Neural cell (in vitro differentiated cells): ENCODE measurements around the gene KLC1. TPM values are rescaled to one million over a fixed set of nuclear protein-coding genes. Genes with fewer than 3 reads are reported as not detected.

ENCODE experiments used
- H2AFZ ChIP-seq: fragments of 200-600, 300-800 bp; sonication (generic), shearing (Covaris generic); 2 replicates; pipeline ENCODE4 v1.6.0; 2014; ENCODE audit warnings: low read depth, mild to moderate bottlenecking, antibody characterized with exemption, low read length, moderate library complexity
- H3F3A ChIP-seq: fragments of 200-600 bp; shearing (Covaris generic); 2 replicates; pipeline ENCODE4 v1.6.1; 2016; ENCODE audit warnings: mild to moderate bottlenecking, moderate library complexity, mixed read lengths, antibody characterized with exemption, low read length; ENCODE audit not compliant: insufficient read depth, poor library complexity, severe bottlenecking
- H3K27ac ChIP-seq: fragments of 200-600, 300-800 bp; sonication (generic), shearing (Covaris generic); 2 replicates; pipeline ENCODE4 v1.5.1; 2014; ENCODE audit warnings: mild to moderate bottlenecking, low read length, moderate library complexity
- H3K27me3 ChIP-seq: fragments of 300-800, 200-600 bp; sonication (generic), shearing (Covaris generic); 2 replicates; pipeline ENCODE4 v1.6.0; 2014; ENCODE audit warnings: mild to moderate bottlenecking, low read depth, low read length, moderate library complexity; ENCODE audit not compliant: insufficient read depth
- H3K36me3 ChIP-seq: fragments of 300-800, 200-600 bp; sonication (generic), shearing (Covaris generic); 2 replicates; pipeline ENCODE4 v1.5.1; 2014; ENCODE audit warnings: mild to moderate bottlenecking, antibody characterized with exemption, low read length, moderate library complexity; ENCODE audit not compliant: insufficient read depth
- H3K4me2 ChIP-seq: fragments of 300-800, 200-600 bp; sonication (generic), shearing (Covaris generic); 2 replicates; pipeline ENCODE4 v1.6.0; 2014; ENCODE audit warnings: mild to moderate bottlenecking, low read length
- H3K4me3 ChIP-seq: fragments of 300-800, 200-600 bp; sonication (generic), shearing (Covaris generic); 2 replicates; pipeline ENCODE4 v1.5.1; 2014; ENCODE audit warnings: mild to moderate bottlenecking, low read length, moderate library complexity
- H3K79me2 ChIP-seq: fragments of 200-600 bp; shearing (Covaris generic); replicated peaks from 2 replicates; pipeline ENCODE4 v1.6.0; 2014; ENCODE audit warnings: mild to moderate bottlenecking, low read length, moderate library complexity; ENCODE audit not compliant: insufficient read depth
- H3K9ac ChIP-seq: fragments of 300-800, 200-600 bp; sonication (generic), shearing (Covaris generic); 2 replicates; pipeline ENCODE4 v1.6.1; 2016; ENCODE audit warnings: mild to moderate bottlenecking, low read length, mixed read lengths
- H3K9me2 ChIP-seq: fragments of 200-600 bp; shearing (Covaris generic); 2 replicates; pipeline ENCODE4 v1.6.1; 2016; ENCODE audit warnings: mild to moderate bottlenecking, low read length, mixed read lengths; ENCODE audit not compliant: insufficient read depth
- H3K9me3 ChIP-seq: fragments of 200-600, 300-800 bp; sonication (generic), shearing (Covaris generic); 2 replicates; pipeline ENCODE4 v1.6.1; 2016; ENCODE audit warnings: mild to moderate bottlenecking, mixed run types, low read length, moderate library complexity, mixed read lengths
- H4K20me1 ChIP-seq: fragments of 200-600 bp; shearing (Covaris generic); 2 replicates; pipeline ENCODE4 v1.6.1; 2016; ENCODE audit warnings: mild to moderate bottlenecking, mixed run types; ENCODE audit not compliant: insufficient read depth
- EP300 ChIP-seq: fragments of 450-650 bp; conservative IDR thresholded peaks from 2 replicates; pipeline ENCODE4 v1.6.1; 2014; ENCODE audit warnings: antibody characterized with exemption, mild to moderate bottlenecking, moderate library complexity; ENCODE audit not compliant: poor library complexity, severe bottlenecking
- EZH2 ChIP-seq: fragments of 200-600, 300-800 bp; shearing (Covaris generic), sonication (generic); IDR thresholded peaks from 2 replicates; pipeline ENCODE4 v1.6.1; 2014; ENCODE audit warnings: antibody characterized with exemption, low read length, borderline replicate concordance, mild to moderate bottlenecking; ENCODE audit not compliant: insufficient read depth, poor library complexity, severe bottlenecking
- MXI1 ChIP-seq: fragments of 450-650 bp; conservative IDR thresholded peaks from 2 replicates; pipeline ENCODE4 v1.6.1; 2014; ENCODE audit warnings: antibody characterized with exemption, mild to moderate bottlenecking; ENCODE audit not compliant: poor library complexity, severe bottlenecking
- POLR2AphosphoS5 ChIP-seq: IDR thresholded peaks from 2 replicates; pipeline ENCODE4 v1.6.1; 2012
- RAD21 ChIP-seq: fragments of 450-650 bp; conservative IDR thresholded peaks from 2 replicates; pipeline ENCODE4 v1.6.1; 2014; ENCODE audit warnings: antibody characterized with exemption, mild to moderate bottlenecking, moderate library complexity
- SMC3 ChIP-seq: fragments of 450-650 bp; conservative IDR thresholded peaks from 2 replicates; pipeline ENCODE4 v1.6.1; 2014; ENCODE audit warnings: antibody characterized with exemption, mild to moderate bottlenecking, moderate library complexity; ENCODE audit not compliant: poor library complexity
- TAF1 ChIP-seq: IDR thresholded peaks from 2 replicates; pipeline ENCODE4 v1.6.1; 2012; ENCODE audit warnings: low read depth
- polyA plus RNA-seq: library from polyadenylated mRNA; depleted of rRNA; stranded (reverse); fragments of >200 nt; gene quantifications from 2 replicates; pipeline ENCODE4 v1.2.3, GENCODE V29; 2014
- TF ChIP-seq, protein P1 (sequence below): fragments of 450-650 bp; IDR thresholded peaks from 2 replicates; pipeline ENCODE4 v1.5.1; 2014; ENCODE audit warnings: antibody characterized with exemption, mild to moderate bottlenecking, moderate library complexity; ENCODE audit not compliant: poor library complexity, severe bottlenecking
- TF ChIP-seq, protein P2 (sequence below): IDR thresholded peaks from 2 replicates; pipeline ENCODE4 v1.6.1; 2012; ENCODE audit warnings: borderline replicate concordance

KLC1 gene
- polyA plus RNA-seq, 1 donor from 2014 or later = 1,272 TPM

DNA sequence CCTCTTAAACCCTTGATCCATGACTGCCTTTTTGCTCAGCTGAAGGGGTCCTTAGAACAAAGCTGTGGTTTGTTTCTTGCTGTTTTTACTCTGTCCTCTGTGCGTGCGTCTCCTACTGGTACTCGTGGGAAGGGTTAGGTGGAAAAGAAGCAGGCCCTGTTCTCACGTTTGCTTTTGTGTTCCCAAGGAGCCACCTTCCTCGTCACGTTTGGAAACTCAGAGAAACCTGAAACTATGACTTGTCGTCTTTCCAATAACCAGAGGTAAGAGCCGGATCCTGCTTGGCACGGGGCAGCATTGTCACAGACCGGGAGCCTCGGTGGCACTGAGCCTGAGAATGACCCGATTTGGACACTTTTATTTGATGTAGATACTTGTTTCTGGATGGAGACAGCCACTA, 99.7 kb downstream of the KLC1 start:
- no peak overlapping the region for H3K4me3 ChIP-seq
- no peak overlapping the region for H3K9ac ChIP-seq
- no peak overlapping the region for H3K4me2 ChIP-seq
- no peak overlapping the region for H2AFZ ChIP-seq
- no peaks in the 10 kb centered on the region for H3K9me3 ChIP-seq
- H4K20me1 ChIP-seq = no peaks in the 10 kb centered on the region
- H3K79me2 ChIP-seq = no peaks in the 10 kb centered on the region
- no peak overlapping the region for H3K27ac ChIP-seq
- no peaks in the 10 kb centered on the region for H3K36me3 ChIP-seq
- H3K9me2 ChIP-seq = no peaks in the 10 kb centered on the region
- no peaks in the 10 kb centered on the region for H3K27me3 ChIP-seq
- TF ChIP-seq RAD21 = no peak
- TF ChIP-seq EZH2 = no peak
- TF ChIP-seq MXI1 = no peak
- TF ChIP-seq, protein P1, sequence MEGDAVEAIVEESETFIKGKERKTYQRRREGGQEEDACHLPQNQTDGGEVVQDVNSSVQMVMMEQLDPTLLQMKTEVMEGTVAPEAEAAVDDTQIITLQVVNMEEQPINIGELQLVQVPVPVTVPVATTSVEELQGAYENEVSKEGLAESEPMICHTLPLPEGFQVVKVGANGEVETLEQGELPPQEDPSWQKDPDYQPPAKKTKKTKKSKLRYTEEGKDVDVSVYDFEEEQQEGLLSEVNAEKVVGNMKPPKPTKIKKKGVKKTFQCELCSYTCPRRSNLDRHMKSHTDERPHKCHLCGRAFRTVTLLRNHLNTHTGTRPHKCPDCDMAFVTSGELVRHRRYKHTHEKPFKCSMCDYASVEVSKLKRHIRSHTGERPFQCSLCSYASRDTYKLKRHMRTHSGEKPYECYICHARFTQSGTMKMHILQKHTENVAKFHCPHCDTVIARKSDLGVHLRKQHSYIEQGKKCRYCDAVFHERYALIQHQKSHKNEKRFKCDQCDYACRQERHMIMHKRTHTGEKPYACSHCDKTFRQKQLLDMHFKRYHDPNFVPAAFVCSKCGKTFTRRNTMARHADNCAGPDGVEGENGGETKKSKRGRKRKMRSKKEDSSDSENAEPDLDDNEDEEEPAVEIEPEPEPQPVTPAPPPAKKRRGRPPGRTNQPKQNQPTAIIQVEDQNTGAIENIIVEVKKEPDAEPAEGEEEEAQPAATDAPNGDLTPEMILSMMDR = no peak
- TF ChIP-seq SMC3 = no peak
- no peak for TF ChIP-seq POLR2AphosphoS5
- no peak for TF ChIP-seq TAF1
- TF ChIP-seq, protein P2, sequence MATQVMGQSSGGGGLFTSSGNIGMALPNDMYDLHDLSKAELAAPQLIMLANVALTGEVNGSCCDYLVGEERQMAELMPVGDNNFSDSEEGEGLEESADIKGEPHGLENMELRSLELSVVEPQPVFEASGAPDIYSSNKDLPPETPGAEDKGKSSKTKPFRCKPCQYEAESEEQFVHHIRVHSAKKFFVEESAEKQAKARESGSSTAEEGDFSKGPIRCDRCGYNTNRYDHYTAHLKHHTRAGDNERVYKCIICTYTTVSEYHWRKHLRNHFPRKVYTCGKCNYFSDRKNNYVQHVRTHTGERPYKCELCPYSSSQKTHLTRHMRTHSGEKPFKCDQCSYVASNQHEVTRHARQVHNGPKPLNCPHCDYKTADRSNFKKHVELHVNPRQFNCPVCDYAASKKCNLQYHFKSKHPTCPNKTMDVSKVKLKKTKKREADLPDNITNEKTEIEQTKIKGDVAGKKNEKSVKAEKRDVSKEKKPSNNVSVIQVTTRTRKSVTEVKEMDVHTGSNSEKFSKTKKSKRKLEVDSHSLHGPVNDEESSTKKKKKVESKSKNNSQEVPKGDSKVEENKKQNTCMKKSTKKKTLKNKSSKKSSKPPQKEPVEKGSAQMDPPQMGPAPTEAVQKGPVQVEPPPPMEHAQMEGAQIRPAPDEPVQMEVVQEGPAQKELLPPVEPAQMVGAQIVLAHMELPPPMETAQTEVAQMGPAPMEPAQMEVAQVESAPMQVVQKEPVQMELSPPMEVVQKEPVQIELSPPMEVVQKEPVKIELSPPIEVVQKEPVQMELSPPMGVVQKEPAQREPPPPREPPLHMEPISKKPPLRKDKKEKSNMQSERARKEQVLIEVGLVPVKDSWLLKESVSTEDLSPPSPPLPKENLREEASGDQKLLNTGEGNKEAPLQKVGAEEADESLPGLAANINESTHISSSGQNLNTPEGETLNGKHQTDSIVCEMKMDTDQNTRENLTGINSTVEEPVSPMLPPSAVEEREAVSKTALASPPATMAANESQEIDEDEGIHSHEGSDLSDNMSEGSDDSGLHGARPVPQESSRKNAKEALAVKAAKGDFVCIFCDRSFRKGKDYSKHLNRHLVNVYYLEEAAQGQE = no peak
- TF ChIP-seq EP300 = no peak
- H3F3A ChIP-seq = no peaks in the 10 kb centered on the region

DNA sequence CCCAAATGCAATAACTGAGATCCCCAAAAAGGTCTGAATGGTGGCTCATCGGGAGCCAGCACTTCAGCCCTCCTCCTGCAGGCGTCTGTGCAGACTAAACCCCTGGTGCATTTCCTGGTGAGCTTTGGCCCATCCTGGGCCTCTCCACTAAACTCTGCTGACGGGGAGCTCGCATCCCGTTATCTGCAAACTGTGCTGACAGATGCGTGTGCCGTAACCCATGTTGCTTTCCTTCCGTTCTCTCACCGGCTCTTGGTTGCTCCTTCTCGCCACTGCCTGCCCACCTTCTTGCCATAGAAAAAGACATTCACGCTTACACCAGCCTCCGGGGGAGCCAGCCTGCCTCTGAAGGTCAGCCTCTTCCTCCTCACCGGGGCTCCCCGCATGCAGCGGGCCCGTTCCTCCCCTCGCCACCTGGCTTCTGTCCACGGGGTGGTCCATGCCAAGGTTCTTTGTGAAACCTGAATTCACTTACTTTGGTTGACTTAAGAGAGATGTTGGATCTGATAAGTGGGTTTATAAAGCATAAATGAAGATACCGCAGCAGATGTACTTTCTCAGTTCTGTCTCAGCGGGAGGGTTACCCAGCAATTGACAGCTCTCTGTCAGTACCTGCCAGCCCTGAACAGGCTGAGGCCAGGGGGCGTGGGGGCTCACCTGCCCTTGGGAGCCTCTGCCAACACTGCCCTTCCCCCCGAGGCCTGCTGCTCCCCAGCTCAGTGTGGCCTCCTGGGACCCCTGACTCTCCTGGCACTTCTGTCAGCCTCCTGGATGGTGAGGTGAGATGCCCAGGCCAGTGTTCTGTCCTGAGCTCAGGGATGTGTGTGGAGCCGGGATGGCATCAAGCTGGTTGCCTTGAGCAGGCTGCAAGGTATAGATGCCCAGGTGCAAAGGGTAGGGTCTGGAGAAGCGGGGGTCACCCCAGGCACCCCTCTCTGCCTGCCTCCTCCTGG, 100.8 kb downstream of the KLC1 start:
- H3K9me3 ChIP-seq = no peaks in the 10 kb centered on the region
- no peak overlapping the region for H3K4me2 ChIP-seq
- no peaks in the 10 kb centered on the region for H3F3A ChIP-seq
- H3K36me3 ChIP-seq = no peaks in the 10 kb centered on the region
- H3K4me3 ChIP-seq = no peak overlapping the region
- no peak overlapping the region for H3K27ac ChIP-seq
- no peaks in the 10 kb centered on the region for H3K79me2 ChIP-seq
- no peaks in the 10 kb centered on the region for H3K9me2 ChIP-seq
- H3K27me3 ChIP-seq = no peaks in the 10 kb centered on the region
- H4K20me1 ChIP-seq = no peaks in the 10 kb centered on the region
- TF ChIP-seq, protein P2 = no peak
- TF ChIP-seq EZH2 (no peak), MXI1 (no peak)
- TF ChIP-seq, protein P1 = no peak
- no peak overlapping the region for H2AFZ ChIP-seq
- no peak overlapping the region for H3K9ac ChIP-seq
